Right lobe of liver (tissue), 6 donors: ENCODE data around the gene DMWD. TPM values are rescaled to one million over a fixed set of nuclear protein-coding genes. Genes with fewer than 3 reads are reported as not detected.

Experiments
- ATAC-seq, 4 donors: fragments of 200-7000 bp; cut with Tn5 transposase; one replicate each; pipeline ENCODE4 v1.9.1; 2020; ENCODE audit warnings: mild to moderate bottlenecking in 4 of 4, moderate library complexity in 4 of 4
- DNase-seq, 3 donors: peaks; one replicate each; pipeline ENCODE4 v3.0.0-alpha.2; 2020
- H3K27ac ChIP-seq, 3 donors: fragments of 200-600 bp; one replicate each; pipeline ENCODE4 v1.8.0; 2022
- H3K27me3 ChIP-seq, 2 donors: fragments of 200-600 bp; one replicate each; pipeline ENCODE4 v1.8.0; 2022
- H3K36me3 ChIP-seq, 4 donors: fragments of 200-600 bp; sonication (generic) in 1 of 4; one replicate each; pipeline versions ENCODE4 v1.5.1 to v1.8.0; 2017 to 2022; ENCODE audit warnings: control low read depth in 1 of 4
- H3K4me1 ChIP-seq, 4 donors: fragments of 200-600 bp; sonication (generic) in 1 of 4; one replicate each; pipeline versions ENCODE4 v1.5.1 to v1.8.0; 2017 to 2022; ENCODE audit warnings: control low read depth in 1 of 4
- H3K4me3 ChIP-seq, 3 donors: fragments of 200-600 bp; one replicate each; pipeline ENCODE4 v1.8.0; 2022
- H3K9me3 ChIP-seq, 4 donors: fragments of 200-600 bp; sonication (generic) in 1 of 4; one replicate each; pipeline versions ENCODE4 v1.5.1 to v1.8.0; 2017 to 2022; ENCODE audit warnings: control low read depth in 1 of 4
- CTCF ChIP-seq, 4 donors: fragments of 200-600 bp in 3 of 4; fragments of 450-650 bp in 1 of 4; IDR thresholded peaks; one replicate each; pipeline versions ENCODE4 v1.5.1 to v1.8.0; 2016 to 2022; ENCODE audit warnings: antibody characterized with exemption in 4 of 4, mild to moderate bottlenecking in 2 of 4
- POLR2A ChIP-seq: fragments of 450-650 bp; IDR thresholded peaks from one replicate; pipeline ENCODE4 v1.6.1; 2017; ENCODE audit warnings: antibody characterized with exemption, mild to moderate bottlenecking
- whole genome bisulfite sequencing: methylation state at CpG from one replicate; pipeline ENCODE4 v1.1.6; 2018; ENCODE audit warnings: low coverage, low lambda C conversion rate; ENCODE audit not compliant: insufficient coverage; ENCODE audit errors: missing lambda C conversion rate; 5-methylcytosine and 5-hydroxymethylcytosine counted together
- intact Hi-C, 2 donors: fragments of 100-400 bp; cut with DNase I; formaldehyde crosslinking; loops; one replicate each; pipeline versions ENCODE4 v1.11.2 to v1.14.1; 2022
- total RNA-seq, 6 experiments: library from RNA; depleted of rRNA in 2 of 6; stranded (reverse); fragments of >200 nt in 2 of 6; fragmentation: NEBNext Ultra II Directional in 3 of 6; extraction: Animal tissue kit (Norgen Biotek cat#: 25700) in 3 of 6; gene quantifications; one replicate each; pipeline versions ENCODE4 v1.1.0 to v1.2.4, GENCODE V29; 2016 to 2023
- donor health status: DM: no; HTN: yes; CAD: no.
- donor health status: DM: no; HTN: no; CAD: no.
- donor health status: DM: no; HTN: no; CAD: no.
- donor health status: DM: no; HTN: yes; CAD: no.
- donor health status: DM: no; HTN: yes; CAD: no.

Gene DMWD
- total RNA-seq, 6 experiments from 2014 or later: 8.3 to 14.3 (median 11.9) TPM

- intact Hi-C loops: no loop called here
Observed at GRCh38 chr19:45764475-45764874, 28.2 kb downstream of the DMWD start.

GRCh38 chr19:45763691-45764294 lies 28.9 kb downstream of the DMWD start:
- H3K4me3 ChIP-seq: no peak overlapping the region
- peaks cover 0 to 9% (median 0%) of the 10 kb centered on the region in 4 donors for H3K4me1 ChIP-seq
- TF ChIP-seq CTCF (IDR thresholded peaks at IDR 0.05) (no peak), POLR2A (no peak)
- no peak overlapping the region for H3K27ac ChIP-seq
- DNase-seq: no peak
- no peaks in the 10 kb centered on the region for H3K36me3 ChIP-seq
- 40% methylated on average over 3 of the region's 27 CpGs for WGBS
- no peaks in the 10 kb centered on the region for H3K27me3 ChIP-seq
- no peak for ATAC-seq
- H3K9me3 ChIP-seq: no peaks in the 10 kb centered on the region
- intact Hi-C loops: no loop called here

More at GRCh38 chr19:45764475-45764874, 28.2 kb downstream of the DMWD start:
- Histone ChIP-seq H3K9me3 (no peaks in the 10 kb centered on the region), H3K27me3 (no peaks in the 10 kb centered on the region), H3K4me3 (no peak overlapping the region), H3K36me3 (no peaks in the 10 kb centered on the region), H3K27ac (no peak overlapping the region), H3K4me1 (peaks cover 0 to 9% (median 0%) of the 10 kb centered on the region in 4 donors)
- WGBS: 71% methylated on average over 6 of the region's 6 CpGs
- no peak for TF ChIP-seq POLR2A
- TF ChIP-seq CTCF (IDR thresholded peaks at IDR 0.05): no peak
- DNase-seq: no peak
- no peak for ATAC-seq

GRCh38 chr19:45762870-45763631 lies 29.6 kb downstream of the DMWD start:
- TF ChIP-seq POLR2A: no peak
- TF ChIP-seq CTCF (IDR thresholded peaks at IDR 0.05): no peak
- WGBS: 67% methylated on average over 1 of the region's 15 CpGs
- DNase-seq: no peak

GRCh38 chr19:45761714-45762113 lies 30.9 kb downstream of the DMWD start:
- WGBS: 71% methylated on average over 6 of the region's 17 CpGs
- intact Hi-C loops: no loop called here
- DNase-seq (no peak), ATAC-seq (no peak)
- peaks cover 0 to 6% (median 0%) of the 10 kb centered on the region in 4 donors for H3K4me1 ChIP-seq
- H3K4me3 ChIP-seq: no peak overlapping the region
- no peak overlapping the region for H3K27ac ChIP-seq
- no peaks in the 10 kb centered on the region for H3K36me3 ChIP-seq
- no peaks in the 10 kb centered on the region for H3K27me3 ChIP-seq
- no peaks in the 10 kb centered on the region for H3K9me3 ChIP-seq
- TF ChIP-seq CTCF (IDR thresholded peaks at IDR 0.05): no peak
- no peak for TF ChIP-seq POLR2A

More at GRCh38 chr19:45762870-45763631, 29.6 kb downstream of the DMWD start:
- Histone ChIP-seq H3K4me1 (peaks cover 0 to 9% (median 0%) of the 10 kb centered on the region in 4 donors), H3K36me3 (no peaks in the 10 kb centered on the region), H3K27ac (no peak overlapping the region), H3K4me3 (no peak overlapping the region), H3K9me3 (no peaks in the 10 kb centered on the region), H3K27me3 (no peaks in the 10 kb centered on the region)
- ATAC-seq: no peak
- intact Hi-C loops: no loop called here
